ENCODE data around the gene SLPI. TPM values are rescaled to one million over a fixed set of nuclear protein-coding genes. Genes with fewer than 3 reads are reported as not detected.

The SLPI gene
- total and polyA plus RNA-seq, 4 donors, result 451 to 8,409 (median 1,806) TPM

DNA sequence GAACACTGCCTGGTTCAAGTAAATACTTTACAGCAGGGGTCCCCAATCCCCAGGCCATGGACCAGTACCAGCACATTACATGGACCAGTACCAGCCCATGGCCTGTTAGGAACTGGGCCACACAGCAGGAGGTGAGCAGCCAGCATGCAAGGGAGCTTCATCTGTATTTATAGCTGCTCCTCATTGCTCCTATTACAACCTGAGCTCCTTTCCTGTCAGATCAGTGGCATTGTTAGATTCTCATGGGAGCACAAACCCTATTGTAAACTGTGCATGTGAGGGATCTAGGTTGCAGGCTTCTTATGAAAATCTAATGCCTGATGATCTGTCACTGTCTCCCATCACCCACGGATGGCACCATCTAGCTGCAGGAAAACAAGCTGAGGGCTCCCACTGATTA lies 40.3 kb upstream of the SLPI start:
- ATAC-seq (ENCODE audit: insufficient read depth, low FRiP score), result no peak
- no peak overlapping the region for H3K27ac ChIP-seq (ENCODE audit: low read depth in 1 of 2, low read length in 1 of 2)
- no peak for DNase-seq
- H3K4me3 ChIP-seq, result no peak overlapping the region
- no peak for TF ChIP-seq CTCF (IDR thresholded peaks at IDR 0.05; ENCODE audit: control extremely low read depth, extremely low read depth)
- no peaks in the 10 kb centered on the region for H3K36me3 ChIP-seq (ENCODE audit: control insufficient read depth in 4 of 4, insufficient read depth in 4 of 4, low read length in 4 of 4)
- WGBS, 2 donors, result 86 to 95% methylated on average over 1 of the region's 1 CpG
- H3K9me3 ChIP-seq (ENCODE audit: control insufficient read depth in 4 of 4, insufficient read depth in 3 of 4, low read length in 3 of 4), result no peaks in the 10 kb centered on the region
- H3K27me3 ChIP-seq (ENCODE audit: control insufficient read depth in 3 of 3, insufficient read depth in 3 of 3, low read length in 2 of 3), result peaks cover 0 to 24% (median 18%) of the 10 kb centered on the region in 3 donors
- H3K9ac ChIP-seq (ENCODE audit: insufficient read depth in 1 of 2, low read length in 2 of 2), result no peak overlapping the region
- H3K4me1 ChIP-seq (ENCODE audit: control insufficient read depth in 5 of 5, insufficient read depth in 5 of 5, low read length in 5 of 5), result peaks cover 0 to 12% (median 0%) of the 10 kb centered on the region in 5 donors

- Histone ChIP-seq H3K4me1 (ENCODE audit: control insufficient read depth in 5 of 5, insufficient read depth in 5 of 5, low read length in 5 of 5) (peaks cover 0 to 12% (median 0%) of the 10 kb centered on the region in 5 donors), H3K36me3 (ENCODE audit: control insufficient read depth in 4 of 4, insufficient read depth in 4 of 4, low read length in 4 of 4) (no peaks in the 10 kb centered on the region), H3K27ac (ENCODE audit: low read depth in 1 of 2, low read length in 1 of 2) (no peak overlapping the region), H3K9ac (ENCODE audit: insufficient read depth in 1 of 2, low read length in 2 of 2) (no peak overlapping the region), H3K27me3 (ENCODE audit: control insufficient read depth in 3 of 3, insufficient read depth in 3 of 3, low read length in 2 of 3) (peaks cover 0 to 24% (median 18%) of the 10 kb centered on the region in 3 donors), H3K9me3 (ENCODE audit: control insufficient read depth in 4 of 4, insufficient read depth in 3 of 4, low read length in 3 of 4) (no peaks in the 10 kb centered on the region), H3K4me3 (no peak overlapping the region)
- no peak for TF ChIP-seq CTCF (IDR thresholded peaks at IDR 0.05; ENCODE audit: control extremely low read depth, extremely low read depth)
- no peak for DNase-seq
- WGBS, 2 donors, result 57 to 66% methylated on average over 5 of the region's 5 CpGs
- no peak for ATAC-seq (ENCODE audit: insufficient read depth, low FRiP score)
Observed at GRCh38 chr20:45294003-45294368, 39.6 kb upstream of the SLPI start.

DNA sequence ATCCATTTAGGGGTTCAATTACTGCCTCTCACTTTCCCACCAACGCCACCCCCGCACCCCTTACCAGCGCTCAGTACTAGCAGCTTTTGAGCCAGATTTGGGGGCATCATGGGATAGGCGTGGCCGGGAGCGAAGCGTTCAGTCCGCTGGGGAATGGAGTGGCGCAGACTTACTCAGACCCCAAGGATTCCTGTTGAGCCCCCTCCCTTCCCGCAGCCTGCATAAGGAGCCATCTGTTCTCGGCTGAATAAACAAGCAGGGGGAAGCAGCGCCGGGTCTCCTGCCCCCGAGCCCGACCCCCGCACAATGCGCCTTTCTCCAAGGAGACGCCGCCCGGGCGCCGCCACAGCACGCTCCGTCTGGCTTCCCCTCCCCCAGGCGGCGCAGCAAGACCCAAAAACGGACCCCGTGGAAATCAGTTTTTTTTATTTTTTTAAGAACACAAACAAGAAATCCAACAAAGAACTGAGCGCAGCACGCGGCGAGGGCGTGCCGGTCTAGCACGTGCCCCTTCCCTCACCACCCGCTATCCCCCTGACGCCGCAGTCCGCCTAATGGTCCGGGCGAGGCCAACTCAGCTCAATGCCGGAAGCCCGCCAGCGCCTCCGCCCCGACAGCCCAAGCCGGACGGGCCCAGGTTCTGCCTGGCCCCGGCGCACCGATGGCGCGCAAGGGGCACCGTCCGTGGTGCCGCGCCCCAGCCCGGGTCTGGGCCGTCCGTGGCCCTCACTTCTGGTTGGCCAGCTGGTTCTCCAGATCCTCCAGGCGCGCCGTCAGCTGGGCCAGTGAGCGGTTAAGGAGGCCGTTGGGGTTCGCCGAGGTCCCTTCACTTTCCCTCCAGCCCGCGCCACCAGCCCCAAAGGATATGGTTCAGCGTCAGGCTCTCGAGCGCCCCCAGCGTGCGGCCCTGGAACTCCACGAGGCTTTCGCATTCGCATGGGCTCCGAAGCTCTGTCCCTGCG lies 39.0 kb upstream of the SLPI start:
- peaks cover 0 to 12% (median 0%) of the 10 kb centered on the region in 5 donors for H3K4me1 ChIP-seq (ENCODE audit: control insufficient read depth in 5 of 5, insufficient read depth in 5 of 5, low read length in 5 of 5)
- peaks cover 0 to 24% (median 18%) of the 10 kb centered on the region in 3 donors for H3K27me3 ChIP-seq (ENCODE audit: control insufficient read depth in 3 of 3, insufficient read depth in 3 of 3, low read length in 2 of 3)
- no peak overlapping the region for H3K9ac ChIP-seq (ENCODE audit: insufficient read depth in 1 of 2, low read length in 2 of 2)
- no peaks in the 10 kb centered on the region for H3K9me3 ChIP-seq (ENCODE audit: control insufficient read depth in 4 of 4, insufficient read depth in 3 of 4, low read length in 3 of 4)
- TF ChIP-seq CTCF (IDR thresholded peaks at IDR 0.05; ENCODE audit: control extremely low read depth, extremely low read depth), result peak; percentile 86
- DNase-seq (peak; percentile 71 to 76 (median 74)), ATAC-seq (ENCODE audit: insufficient read depth, low FRiP score) (peak; percentile 88)
- peak overlapping the region in 1 of 2 donors; percentile 70 for H3K27ac ChIP-seq (ENCODE audit: low read depth in 1 of 2, low read length in 1 of 2)
- 4 to 5% methylated on average over 79 of the region's 79 CpGs for WGBS, 2 donors
- H3K4me3 ChIP-seq, result peak overlapping the region; percentile 53
- H3K36me3 ChIP-seq (ENCODE audit: control insufficient read depth in 4 of 4, insufficient read depth in 4 of 4, low read length in 4 of 4), result no peaks in the 10 kb centered on the region
